H1 (cell line): ENCODE measurements around the gene TNRC6B. TPM values are rescaled to one million over a fixed set of nuclear protein-coding genes. Genes with fewer than 3 reads are reported as not detected.

ENCODE experiments used
- EP300 ChIP-seq, 2 experiments: IDR thresholded peaks; 1 replicate in 1 of 2; 2 replicates in 1 of 2; pipeline ENCODE4 v1.6.1; 2011 to 2012; ENCODE audit warnings: low read depth in 2 of 2, low read length in 2 of 2, mild to moderate bottlenecking in 2 of 2, borderline replicate concordance in 1 of 2, inconsistent platforms in 1 of 2, moderate library complexity in 1 of 2
- GABPA ChIP-seq: IDR thresholded peaks from 2 replicates; pipeline ENCODE4 v1.6.1; 2011; ENCODE audit warnings: mild to moderate bottlenecking, low read length, moderate library complexity, borderline replicate concordance; ENCODE audit not compliant: insufficient read depth
- HDAC6 ChIP-seq: IDR thresholded peaks from one replicate; pipeline ENCODE4 v1.7.1; 2012; ENCODE audit warnings: low read depth, mild to moderate bottlenecking, inconsistent platforms, low read length, moderate library complexity
- polyA plus RNA-seq, 7 experiments: library from polyadenylated mRNA; depleted of rRNA in 3 of 7; stranded (reverse) in 5 of 7; unstranded in 2 of 7; fragments of >200 nt in 5 of 7; fragments of 200-250 nt in 2 of 7; gene quantifications; 1 replicate in 5 of 7; 2 replicates in 1 of 7; 4 replicates in 1 of 7; pipeline versions ENCODE4 v1.2.1 to v1.2.3, GENCODE V29; 2011 to 2013; ENCODE audit warnings: missing spikeins in 2 of 7, mixed read lengths in 2 of 7
- total RNA-seq: library from RNA; stranded (reverse); fragmentation: NEBNext Ultra II Directional; extraction: Animal tissue kit (Norgen Biotek cat#: 25700); gene quantifications from 2 replicates; pipeline ENCODE4 v1.2.1, GENCODE V29; 2021

TNRC6B gene
- total and polyA plus RNA-seq, 2 of the 8 experiments (the other 6 are each of a cell fraction or from before 2014, with no cell fraction given) = 12.5 to 48.9 TPM

- TF ChIP-seq GABPA = no peak
- no peak for TF ChIP-seq HDAC6
- TF ChIP-seq EP300 (IDR thresholded peaks at IDR 0.05; ENCODE audit: borderline replicate concordance in 1 of 2, low read depth in 2 of 2, low read length in 2 of 2) = no peak
Measured at GRCh38 chr22:40147388-40148176, 30.1 kb upstream of the TNRC6B start (continued).
